GM21825 (cell line): ENCODE measurements around the gene POMT2.

Source experiments
- ATAC-seq: cut with Tn5 transposase; IDR thresholded peaks from one replicate; pipeline ENCODE4 v1.9.1; 2021; ENCODE audit warnings: mild to moderate bottlenecking, moderate library complexity; ENCODE audit not compliant: unreplicated experiment

The POMT2 gene

DNA sequence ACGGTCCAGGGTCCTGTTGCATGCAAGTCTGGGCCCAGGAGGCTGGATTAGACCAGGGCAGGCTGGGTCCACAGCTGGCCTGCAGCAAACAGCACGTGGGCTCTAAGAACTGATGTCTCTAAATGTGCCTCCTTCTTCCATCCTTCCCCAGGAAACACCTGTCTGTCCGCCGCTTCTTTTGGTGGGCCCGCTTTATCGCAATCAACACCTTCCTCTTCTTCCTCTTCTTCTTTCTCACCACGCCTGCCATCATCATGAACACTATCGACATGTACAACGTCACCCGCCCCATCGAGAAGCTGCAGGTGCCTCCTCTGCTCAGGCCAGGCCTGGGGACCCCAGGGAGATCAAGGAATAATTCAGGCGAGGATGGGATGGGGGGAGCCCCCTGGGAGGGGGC, 77.9 kb downstream of the POMT2 start:
- ATAC-seq, result no peak

DNA sequence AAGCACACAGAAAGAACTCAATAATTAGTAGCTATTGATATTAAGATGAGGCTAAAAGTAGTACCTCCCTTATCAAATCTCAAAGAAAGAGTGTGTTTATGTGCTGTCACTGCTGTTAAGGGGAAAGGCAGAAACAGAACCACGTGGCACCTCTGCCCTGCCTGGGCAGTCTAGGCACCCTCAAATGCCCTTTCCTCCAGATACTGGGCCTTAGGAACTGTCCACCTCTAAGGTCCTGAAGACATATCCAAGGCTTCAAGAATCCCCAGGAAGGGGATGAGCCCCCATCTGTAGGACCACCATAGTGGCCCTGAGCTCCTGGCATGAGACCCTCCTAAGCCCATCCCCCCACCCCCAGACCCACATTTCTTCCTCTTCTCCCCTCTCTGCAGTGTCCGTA, 78.7 kb downstream of the POMT2 start:
- ATAC-seq, result no peak

GRCh38 chr14:77240336-77240915, 80.3 kb downstream of the POMT2 start:
- ATAC-seq, result no peak

DNA sequence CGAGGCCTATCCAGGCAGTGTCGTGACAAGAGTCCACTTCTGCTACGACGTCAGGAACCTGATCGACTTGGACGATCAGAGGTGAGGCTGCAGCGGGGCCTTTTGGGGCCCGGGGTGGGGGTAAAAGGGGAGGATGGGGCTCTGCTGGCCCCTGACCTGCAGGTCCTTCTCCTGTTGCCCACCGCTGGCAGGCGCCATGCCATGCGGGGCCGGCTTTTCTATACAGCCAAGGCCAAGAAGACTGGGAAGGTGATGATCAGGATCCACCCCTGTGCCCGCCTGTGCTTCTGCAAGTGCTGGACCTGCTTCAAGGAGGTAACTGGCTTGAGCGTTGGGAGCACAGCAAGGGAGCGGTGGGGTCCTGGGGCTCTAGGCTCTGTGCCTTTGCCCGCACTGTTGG, 81.3 kb downstream of the POMT2 start:
- no peak for ATAC-seq

GRCh38 chr14:77238996-77239395, 81.7 kb downstream of the POMT2 start:
- ATAC-seq, result no peak

GRCh38 chr14:77238356-77238755, 82.3 kb downstream of the POMT2 start:
- no peak for ATAC-seq

DNA sequence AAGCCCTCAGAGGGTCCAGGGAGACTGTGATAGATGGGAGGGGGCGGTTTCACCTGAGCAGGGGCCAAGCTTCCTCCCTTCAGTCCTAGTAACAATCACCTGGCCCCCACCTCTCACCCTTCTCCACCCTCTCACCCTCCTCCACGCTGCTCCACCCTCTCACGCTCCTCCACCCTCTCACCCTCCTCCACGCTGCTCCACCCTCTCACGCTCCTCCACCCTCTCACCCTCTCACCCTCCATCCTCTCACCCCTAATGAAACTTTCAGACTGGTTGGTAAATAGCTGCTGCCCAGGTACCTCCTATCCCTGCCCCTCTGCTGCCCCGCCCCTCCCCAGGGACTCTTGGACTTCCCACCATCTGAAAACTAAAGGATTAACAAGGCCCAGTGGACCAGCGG, 83.9 kb downstream of the POMT2 start:
- ATAC-seq, result no peak

DNA sequence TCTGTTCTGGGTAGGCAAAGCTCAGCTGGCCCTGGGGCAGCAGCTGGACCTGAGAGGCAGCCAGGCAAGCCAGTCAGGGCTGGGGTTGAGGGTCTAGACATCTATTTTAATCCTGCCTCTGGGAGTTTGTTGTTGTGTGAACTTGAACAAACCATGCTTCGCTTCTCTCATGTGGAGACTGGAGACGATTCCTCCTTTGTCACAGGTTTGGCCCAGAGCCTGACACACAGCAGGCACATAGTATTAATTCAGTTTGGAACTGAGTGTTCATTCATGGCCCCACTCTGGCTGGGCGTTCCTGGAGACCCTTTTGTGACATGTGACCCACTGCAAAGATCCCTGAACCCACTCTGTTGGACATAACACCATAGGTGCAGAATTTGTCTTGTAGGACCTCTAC, 89.0 kb downstream of the POMT2 start:
- no peak for ATAC-seq

- no peak for ATAC-seq
Measured at GRCh38 chr14:77230914-77231313, 89.8 kb downstream of the POMT2 start.

DNA sequence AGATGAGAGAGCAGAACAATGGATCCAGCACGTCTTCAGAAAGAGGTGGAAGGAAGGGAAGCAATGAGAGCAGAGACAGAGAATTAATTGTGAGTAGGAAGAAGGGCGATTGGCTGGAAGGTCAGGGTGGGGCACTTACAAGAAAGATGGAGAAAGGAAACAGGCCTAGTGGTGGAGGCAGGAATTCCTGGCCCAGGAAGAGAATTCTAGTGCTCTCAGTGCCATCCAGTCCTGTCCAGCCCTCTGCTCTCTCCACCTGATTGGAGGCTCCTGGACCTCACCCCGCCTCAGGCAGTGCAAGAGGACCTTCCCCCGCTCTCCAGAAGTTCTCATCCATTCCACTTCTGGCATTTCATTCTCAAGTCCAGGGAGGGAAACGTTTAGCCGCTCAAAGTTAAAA, 92.6 kb downstream of the POMT2 start:
- ATAC-seq, result no peak

DNA sequence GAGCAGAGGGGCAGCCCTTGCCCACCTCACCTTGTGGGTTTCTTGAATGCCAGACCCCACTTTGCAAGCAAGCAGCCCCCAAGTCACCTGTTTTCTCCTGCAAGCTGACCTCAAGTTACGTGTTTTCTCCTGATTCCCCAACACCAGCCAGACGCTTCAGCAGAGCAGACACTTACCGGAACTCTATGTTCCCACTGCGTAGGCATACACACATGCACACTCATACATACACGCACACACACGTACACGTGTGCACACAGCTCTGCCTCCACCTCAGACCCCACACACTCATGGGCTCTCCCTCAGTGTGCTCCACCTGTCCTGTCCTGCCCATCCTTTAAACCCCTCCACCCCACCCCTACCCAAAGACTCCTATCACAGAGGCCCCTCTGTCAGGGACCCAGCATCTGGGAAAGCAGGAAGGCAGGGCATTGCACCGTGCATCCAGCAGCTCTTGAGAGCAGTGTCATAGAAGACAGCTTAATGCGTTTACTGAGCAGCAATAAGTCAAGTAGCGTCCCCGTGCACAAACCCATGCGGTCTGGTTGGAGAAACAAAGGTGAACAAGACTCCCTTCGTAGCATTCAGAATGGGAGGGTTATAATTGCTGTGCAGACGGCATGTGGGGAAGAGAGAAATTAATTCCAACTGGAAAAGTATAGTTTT, 94.7 kb downstream of the POMT2 start:
- no peak for ATAC-seq

DNA sequence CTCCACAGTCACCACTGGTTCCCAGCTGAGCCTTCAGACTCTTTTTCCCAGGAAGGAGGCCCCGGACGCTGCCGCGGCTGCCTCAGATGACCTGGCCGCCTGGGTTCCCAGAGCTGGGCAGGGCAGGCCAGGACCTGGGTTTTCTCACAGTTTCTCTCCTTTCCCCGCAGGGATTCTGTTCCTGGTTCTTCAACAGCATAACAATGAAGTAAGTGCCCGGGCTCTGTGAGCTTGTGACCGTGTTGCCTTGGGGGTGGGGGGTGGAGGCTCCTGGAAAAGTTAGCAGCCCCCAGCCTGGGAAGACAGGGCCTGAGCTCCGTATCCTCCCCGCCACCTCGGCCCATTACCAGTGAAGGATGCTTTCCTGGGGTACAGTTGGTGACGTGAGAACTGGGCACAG, 95.4 kb downstream of the POMT2 start:
- ATAC-seq, result no peak
